ENCODE data around the gene CSNK1E.

Gene CSNK1E

GRCh38 chr22:38272373-38273134 is 44.7 kb downstream of the CSNK1E start, which contains the start of gene TMEM184B:
Gene TMEM184B (minus strand): TSS chr22:38273010. CDS start chr22:38247961, 25,049 bp downstream.
- peak; percentile 77 for DNase-seq

- DNase-seq = no peak
These were observed 45.3 kb downstream of the CSNK1E start for GRCh38 chr22:38271927-38272372.

GRCh38 chr22:38271101-38271500 is 46.1 kb downstream of the CSNK1E start:
- no peak for DNase-seq

GRCh38 chr22:38270091-38270992 is 46.9 kb downstream of the CSNK1E start:
- no peak for DNase-seq

GRCh38 chr22:38269466-38269865 is 47.8 kb downstream of the CSNK1E start:
- no peak for DNase-seq

GRCh38 chr22:38267086-38267485 is 50.1 kb downstream of the CSNK1E start:
- DNase-seq = peak; percentile 52

GRCh38 chr22:38266120-38266519 is 51.1 kb downstream of the CSNK1E start:
- no peak for DNase-seq

GRCh38 chr22:38264322-38264843 is 52.9 kb downstream of the CSNK1E start:
- DNase-seq = no peak

- DNase-seq = peak; percentile 44
These were observed 55.0 kb downstream of the CSNK1E start for GRCh38 chr22:38262051-38262795.

- DNase-seq = no peak
These were observed 56.2 kb downstream of the CSNK1E start for GRCh38 chr22:38260761-38261681.

GRCh38 chr22:38259370-38259769 is 57.9 kb downstream of the CSNK1E start:
- no peak for DNase-seq

- no peak for DNase-seq
These were observed 58.3 kb downstream of the CSNK1E start for GRCh38 chr22:38258895-38259294.

- DNase-seq = no peak
These were observed 59.5 kb downstream of the CSNK1E start for GRCh38 chr22:38257650-38258250.

- no peak for DNase-seq
These were observed 60.1 kb downstream of the CSNK1E start for GRCh38 chr22:38257181-38257580.

GRCh38 chr22:38255697-38256096 is 61.5 kb downstream of the CSNK1E start:
- no peak for DNase-seq

- no peak for DNase-seq
These were observed 65.9 kb downstream of the CSNK1E start for GRCh38 chr22:38251341-38251692.

GRCh38 chr22:38250643-38251340 is 66.4 kb downstream of the CSNK1E start:
- DNase-seq = no peak

- DNase-seq = no peak
These were observed 67.2 kb downstream of the CSNK1E start for GRCh38 chr22:38249803-38250642.

- no peak for DNase-seq
These were observed 67.9 kb downstream of the CSNK1E start for GRCh38 chr22:38249301-38249700.

GRCh38 chr22:38248280-38248679 is 69.0 kb downstream of the CSNK1E start:
- no peak for DNase-seq
